GM18907 (cell line): ENCODE results near the gene SLC28A2.
"Not testable (repeated sequence)": the region's sequence is repeated elsewhere in the genome, so short reads cannot be mapped to it uniquely, and the experiment has no call there.

ENCODE experiments used
- ATAC-seq: cut with Tn5 transposase; IDR thresholded peaks from one replicate; pipeline ENCODE4 v1.9.1; 2021; ENCODE audit warnings: mild to moderate bottlenecking, moderate library complexity; ENCODE audit not compliant: unreplicated experiment

SLC28A2 gene, protein sequence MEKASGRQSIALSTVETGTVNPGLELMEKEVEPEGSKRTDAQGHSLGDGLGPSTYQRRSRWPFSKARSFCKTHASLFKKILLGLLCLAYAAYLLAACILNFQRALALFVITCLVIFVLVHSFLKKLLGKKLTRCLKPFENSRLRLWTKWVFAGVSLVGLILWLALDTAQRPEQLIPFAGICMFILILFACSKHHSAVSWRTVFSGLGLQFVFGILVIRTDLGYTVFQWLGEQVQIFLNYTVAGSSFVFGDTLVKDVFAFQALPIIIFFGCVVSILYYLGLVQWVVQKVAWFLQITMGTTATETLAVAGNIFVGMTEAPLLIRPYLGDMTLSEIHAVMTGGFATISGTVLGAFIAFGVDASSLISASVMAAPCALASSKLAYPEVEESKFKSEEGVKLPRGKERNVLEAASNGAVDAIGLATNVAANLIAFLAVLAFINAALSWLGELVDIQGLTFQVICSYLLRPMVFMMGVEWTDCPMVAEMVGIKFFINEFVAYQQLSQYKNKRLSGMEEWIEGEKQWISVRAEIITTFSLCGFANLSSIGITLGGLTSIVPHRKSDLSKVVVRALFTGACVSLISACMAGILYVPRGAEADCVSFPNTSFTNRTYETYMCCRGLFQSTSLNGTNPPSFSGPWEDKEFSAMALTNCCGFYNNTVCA

DNA sequence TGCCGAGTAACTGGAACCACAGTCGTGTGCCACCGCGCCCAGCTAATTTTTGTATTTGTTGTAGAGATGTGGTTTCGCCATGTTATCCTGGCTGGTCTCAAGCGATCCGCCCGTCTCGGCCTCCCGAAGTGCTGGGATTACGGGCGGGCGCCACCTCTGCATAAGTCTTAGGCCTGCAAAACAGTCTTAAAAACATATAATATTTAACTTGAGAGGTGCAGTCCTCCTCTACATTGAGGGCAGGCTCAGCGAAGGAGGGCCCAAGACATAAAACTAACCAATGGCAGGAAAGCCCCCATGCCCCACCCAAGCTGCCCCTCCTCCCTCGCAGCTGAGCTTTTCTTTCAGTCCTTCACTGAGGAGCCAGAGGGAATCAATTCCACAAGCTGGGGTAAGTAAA lies at the start of gene SLC28A2:
Gene SLC28A2 (plus strand): TSS at position 347 of the 400 bp plus-strand sequence. CDS start 982 bp downstream, outside the sequence.
- no peak for ATAC-seq

GRCh38 chr15:45203182-45203581 lies 48.9 kb upstream of the SLC28A2 start:
- ATAC-seq: no peak

DNA sequence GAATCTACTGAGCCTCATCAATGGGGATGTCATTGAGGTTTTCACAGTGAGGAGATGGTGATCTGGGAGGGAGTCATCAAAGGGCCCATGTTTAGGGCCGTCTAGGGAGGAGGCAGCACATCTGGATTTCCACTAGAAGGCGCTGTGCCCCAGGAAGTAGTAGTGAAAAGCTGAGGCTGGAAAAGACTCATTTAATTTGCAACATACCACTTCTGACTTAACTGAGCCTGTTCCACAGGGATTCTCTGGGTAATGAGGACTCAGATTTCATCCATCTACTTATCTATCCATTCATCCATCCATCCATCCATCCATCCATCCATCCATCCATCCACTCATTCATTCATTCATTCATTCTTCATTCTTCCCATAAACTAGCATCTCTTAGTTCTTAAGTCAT lies 46.8 kb upstream of the SLC28A2 start:
- ATAC-seq: no peak

GRCh38 chr15:45212493-45212892 lies 39.5 kb upstream of the SLC28A2 start:
- ATAC-seq: no peak

DNA sequence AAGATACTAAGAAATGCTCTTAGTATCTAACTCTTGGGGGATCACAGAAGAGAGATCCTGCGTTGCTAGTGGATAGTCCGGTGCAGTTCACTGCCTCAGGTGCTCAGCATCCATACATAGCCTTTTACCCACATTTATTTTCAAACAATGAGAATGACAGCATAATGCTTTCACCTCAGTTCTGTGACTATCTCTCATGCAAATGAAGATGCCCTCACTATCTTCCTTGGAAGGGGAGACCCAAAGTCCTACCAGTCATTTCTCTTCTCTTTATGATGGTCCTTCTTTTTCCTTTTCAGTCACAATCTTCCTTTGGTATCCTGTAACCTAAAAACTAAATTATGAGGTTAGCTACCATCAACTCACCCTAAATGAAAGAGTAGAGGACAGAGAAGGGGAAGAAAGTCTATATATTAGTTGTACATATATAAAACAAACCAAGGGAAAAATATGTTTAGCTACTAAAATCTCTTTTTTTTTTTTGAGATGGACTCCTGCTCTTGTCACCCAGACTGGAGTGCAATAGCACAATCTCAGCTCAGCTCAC lies 30.9 kb upstream of the SLC28A2 start:
- no peak for ATAC-seq

DNA sequence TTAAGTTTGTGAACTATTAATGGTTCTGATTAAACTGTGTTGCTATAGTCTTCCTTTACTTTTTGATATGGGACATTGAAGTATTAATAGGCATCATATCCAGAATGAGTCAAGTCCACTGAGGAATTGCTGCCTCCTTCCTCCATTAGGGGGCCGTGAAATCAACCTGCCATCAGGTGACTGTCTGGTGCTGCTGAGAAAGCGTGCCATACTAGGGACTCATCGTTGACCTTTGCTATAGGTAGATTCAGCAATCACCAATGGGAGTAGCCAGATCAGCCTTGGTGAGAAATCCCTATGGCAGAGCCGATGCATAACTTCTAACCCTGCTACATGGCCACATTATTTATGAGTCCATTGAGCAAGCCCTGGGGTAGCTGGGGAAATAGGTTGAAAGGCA lies 30.1 kb upstream of the SLC28A2 start:
- ATAC-seq: no peak

DNA sequence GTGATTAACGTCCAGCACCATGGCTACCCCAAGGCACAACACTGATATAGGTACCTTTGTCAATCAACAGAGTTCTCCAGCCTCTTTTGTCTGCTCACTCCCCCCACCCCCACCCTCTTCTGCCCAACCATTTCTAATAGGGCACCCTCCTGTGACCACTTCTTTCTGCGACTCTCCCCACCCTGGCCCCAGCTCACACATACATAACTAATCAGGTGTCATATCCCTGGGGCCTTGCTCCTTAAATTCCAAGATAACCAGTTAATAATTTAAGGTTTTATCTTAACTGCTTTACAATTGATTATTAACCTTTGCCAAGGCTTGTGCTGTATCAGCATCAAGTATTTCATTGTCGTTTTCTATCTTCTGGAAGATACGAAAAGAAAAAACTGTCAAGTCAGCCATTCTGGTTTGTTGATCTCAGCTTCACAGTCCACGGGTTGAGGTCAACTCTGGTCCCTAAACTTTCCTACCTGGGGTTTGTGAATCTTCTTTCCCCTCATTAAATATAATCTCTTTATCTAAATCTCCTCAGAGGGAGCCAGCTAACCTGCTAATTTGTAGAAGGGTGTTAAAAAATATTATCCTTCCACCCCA lies 27.3 kb upstream of the SLC28A2 start:
- ATAC-seq: no peak

- no peak for ATAC-seq
Measured at GRCh38 chr15:45225506-45226273, 26.3 kb upstream of the SLC28A2 start.

- ATAC-seq: no peak
Measured at GRCh38 chr15:45228931-45229330, 23.1 kb upstream of the SLC28A2 start.

DNA sequence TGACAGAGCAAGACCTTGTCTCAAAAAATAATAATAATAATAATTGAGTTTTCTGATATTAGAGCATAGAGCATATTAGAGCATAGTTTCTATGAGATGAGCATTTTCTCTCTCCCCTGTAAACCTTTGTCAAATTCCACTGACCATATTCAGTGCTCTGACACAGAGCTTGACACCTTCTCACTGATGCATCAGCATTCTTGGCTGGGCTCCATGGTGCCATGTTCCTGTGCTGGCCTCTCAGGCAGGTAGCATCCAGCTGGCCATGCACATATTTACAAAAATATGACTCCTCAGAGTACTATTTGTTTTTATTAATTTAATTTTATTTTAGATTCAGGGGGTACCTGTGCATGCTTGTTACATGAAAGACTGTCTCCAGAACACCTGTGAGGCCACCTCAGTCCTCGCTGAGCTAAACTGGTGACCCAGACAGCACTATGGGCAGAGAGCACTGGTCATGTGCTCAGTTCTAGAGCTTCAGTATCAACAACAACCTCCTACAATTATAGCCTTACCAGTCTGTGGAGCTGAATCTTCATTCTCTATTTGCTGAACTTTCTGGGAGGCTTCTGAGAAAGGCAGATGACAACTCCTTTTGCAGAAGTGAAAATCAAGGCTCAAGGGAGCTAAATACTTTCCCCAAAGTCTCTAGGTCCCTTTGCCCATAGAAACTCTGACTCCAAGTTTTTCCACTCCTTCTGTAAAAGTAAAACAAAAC lies 21.6 kb upstream of the SLC28A2 start:
- no peak for ATAC-seq

GRCh38 chr15:45231132-45231531 lies 20.9 kb upstream of the SLC28A2 start:
- no peak for ATAC-seq

GRCh38 chr15:45231864-45232562 lies 20.0 kb upstream of the SLC28A2 start:
- no peak for ATAC-seq

DNA sequence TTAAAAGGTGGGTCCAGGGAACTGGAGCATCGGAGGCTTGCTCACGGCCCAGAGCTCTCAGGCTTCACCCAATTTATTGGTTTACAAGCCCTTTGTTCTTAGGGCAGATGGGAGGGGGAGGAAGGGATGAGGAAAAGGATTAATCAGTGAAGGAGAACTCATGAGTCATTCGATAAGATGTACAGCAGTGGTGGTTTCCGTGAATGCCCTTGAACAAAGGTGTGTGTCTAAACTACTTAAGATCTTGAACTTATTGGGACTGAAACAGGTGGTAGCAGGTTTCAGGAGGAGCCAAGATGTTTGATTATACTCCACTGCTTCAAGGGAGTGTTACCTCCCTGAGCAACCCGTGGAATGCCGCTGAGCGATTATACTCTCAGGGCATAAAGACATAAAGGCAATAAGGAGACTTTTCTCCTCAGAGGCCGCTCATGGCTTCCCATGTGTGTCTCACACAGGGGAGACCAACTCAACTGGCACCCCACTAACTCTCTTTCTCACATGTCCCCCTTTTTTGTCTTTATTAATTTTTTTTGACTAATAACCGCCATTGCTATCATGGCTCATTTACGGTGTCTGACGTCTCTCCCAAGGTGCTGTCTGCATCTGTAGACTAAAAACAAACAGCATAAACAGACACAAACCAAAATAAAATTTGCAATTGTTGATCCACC lies 17.3 kb upstream of the SLC28A2 start:
- no peak for ATAC-seq

GRCh38 chr15:45236806-45237205 lies 15.2 kb upstream of the SLC28A2 start:
- not testable (repeated sequence) for ATAC-seq

GRCh38 chr15:45242289-45242688 lies 9.7 kb upstream of the SLC28A2 start:
- ATAC-seq: no peak

DNA sequence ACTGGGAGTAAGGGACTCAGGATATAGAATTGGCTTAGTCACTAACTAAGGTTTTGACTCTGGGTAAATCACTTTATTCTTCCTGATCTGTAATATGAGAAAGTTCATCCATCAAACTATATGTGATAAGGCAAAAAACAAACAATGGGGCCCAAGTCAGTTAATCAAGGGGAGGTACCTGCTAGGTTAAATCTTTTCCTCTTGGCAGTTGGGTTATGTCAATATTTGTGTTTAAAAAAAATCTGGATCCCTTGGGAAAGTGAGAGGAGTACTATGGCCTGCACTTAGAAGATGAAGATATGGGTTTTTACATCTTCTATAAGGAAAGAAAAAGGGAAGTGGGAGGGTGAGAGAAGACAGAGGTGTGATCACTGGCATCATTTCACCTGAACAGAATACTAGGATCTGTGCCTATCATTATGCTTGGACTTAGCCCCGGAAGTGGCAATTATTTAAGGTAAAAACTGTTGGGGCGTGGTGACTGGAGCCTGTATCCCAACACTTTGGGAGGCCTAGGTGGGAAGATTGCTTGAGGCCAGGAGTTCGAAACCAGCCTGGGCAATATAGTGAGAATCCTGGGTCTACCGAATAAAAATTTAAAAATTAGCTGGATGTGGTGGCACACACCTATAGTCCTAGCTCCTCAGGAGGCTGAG lies 2.8 kb upstream of the SLC28A2 start:
- no peak for ATAC-seq

- ATAC-seq: no peak
Measured at GRCh38 chr15:45253330-45253729, 1.3 kb downstream of the SLC28A2 start.

DNA sequence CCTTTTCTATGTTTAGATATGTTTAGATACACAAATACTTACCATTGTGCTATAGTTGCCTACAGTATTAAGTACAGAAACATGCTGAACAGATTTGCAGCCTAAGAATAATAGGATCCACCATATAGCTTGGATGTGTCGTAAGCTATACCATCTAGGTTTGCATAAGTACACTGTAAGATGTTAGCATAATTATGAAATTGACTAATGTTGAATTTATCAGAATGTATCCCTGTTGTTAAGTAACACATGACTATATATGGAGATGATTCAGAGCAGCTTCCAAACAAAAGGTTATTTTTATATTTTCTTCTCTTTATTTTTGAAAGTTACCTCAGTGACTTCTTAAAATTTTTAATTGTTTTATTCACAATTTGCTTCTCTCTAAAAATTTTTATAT lies 2.4 kb downstream of the SLC28A2 start:
- ATAC-seq: no peak

DNA sequence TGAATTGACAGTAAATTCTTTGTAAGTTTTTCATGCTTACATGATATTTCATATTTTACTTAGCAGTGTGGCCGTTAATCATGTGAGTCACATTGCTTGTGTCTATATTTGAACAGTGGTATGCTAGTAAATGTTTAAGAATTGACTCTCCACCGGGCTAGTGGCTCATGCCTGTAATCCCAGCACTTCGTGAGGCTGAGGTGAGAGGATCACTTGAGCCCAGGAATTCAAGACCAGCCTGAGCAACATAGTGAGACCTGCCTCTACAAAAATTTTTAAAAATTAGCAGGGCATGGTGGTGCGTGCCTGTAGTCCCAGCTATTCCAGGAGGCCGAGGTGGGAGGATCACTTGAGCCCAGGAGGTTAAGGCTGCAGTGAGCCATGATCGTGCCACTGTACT lies 2.8 kb downstream of the SLC28A2 start:
- not testable (repeated sequence) for ATAC-seq
